GM19438 (cell line): ENCODE data around the gene MAP7.
"Not testable (repeated sequence)": the region's sequence is repeated elsewhere in the genome, so short reads cannot be mapped to it uniquely, and the experiment has no call there.

ENCODE experiments used
- ATAC-seq: cut with Tn5 transposase; IDR thresholded peaks from one replicate; pipeline ENCODE4 v1.9.1; 2021; ENCODE audit warnings: low read depth; ENCODE audit not compliant: unreplicated experiment

MAP7 gene

DNA sequence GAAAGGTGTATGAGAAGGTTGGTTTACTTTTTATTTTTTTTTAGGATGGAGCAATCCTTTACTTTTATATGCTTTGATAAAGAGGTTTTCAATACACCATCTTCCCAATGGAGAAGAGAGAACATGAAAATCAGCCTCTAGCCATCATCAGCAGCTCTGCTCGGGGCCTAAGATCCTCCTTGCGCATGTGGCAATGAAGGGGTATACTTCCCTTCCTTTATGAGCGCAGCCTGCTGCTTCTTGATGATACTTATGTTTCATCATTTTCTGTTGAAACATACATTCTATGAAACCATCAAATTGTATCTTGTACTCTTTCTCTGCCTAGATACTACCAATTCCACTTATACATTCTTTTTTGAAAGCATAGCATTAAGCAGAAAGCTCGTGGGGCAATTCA is 74.5 kb downstream of the MAP7 start:
- no peak for ATAC-seq

DNA sequence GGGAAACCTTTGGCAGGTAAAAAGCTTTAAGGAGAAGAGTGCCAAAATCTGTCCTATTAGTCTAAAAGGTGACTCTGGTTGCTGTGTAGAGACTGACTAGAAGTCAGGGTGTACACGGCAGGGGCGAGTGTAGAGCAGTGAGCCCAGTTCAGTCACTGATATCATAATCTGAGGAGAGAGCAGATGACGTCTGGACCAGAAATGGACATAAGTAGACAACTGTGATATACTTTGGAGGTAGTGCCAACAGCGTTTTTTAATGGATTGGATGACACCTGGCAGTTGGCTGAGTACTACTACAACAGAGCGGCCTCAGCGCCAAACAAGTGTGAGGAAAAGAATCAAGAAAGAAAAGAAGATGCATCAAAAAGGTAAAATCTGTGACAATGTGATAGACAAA is 76.0 kb downstream of the MAP7 start:
- ATAC-seq, result no peak

DNA sequence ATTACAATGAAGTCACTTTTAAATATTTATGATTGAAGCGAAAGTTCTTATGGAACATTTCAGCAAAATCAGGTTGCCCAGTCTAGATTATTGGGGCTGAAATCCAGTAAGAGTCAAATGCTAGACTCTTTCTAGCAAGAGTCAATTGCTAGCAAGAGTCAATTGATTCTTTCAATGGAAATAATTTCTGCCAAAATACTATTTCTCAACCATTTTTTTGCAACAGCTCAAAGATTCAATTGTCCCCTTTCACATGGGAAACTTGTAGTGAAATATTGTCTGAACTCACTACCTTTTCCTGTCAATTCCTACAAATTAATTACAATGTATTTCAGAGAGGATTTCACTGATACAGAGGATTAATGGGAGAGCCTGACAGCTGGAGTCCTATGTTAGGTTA is 78.3 kb downstream of the MAP7 start:
- no peak for ATAC-seq

DNA sequence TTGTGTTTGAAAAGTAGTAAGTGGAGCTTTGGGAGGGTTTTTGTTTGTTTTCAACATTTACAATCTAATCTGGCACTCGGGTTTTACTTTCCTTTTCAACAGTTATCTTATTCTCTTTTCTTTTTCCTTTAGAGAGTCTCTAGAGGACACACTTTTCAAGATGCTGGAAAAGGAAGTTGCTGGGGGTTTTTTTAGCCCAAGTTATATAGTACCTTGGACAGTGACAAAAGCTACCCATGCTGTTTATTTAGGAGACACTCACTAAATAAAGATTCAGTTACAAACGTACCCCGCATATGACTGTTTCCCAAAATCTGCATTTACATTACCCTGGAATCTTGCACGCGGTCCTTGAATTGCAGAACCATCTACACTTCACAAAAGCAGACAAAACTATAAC is 78.8 kb downstream of the MAP7 start:
- ATAC-seq, result no peak

DNA sequence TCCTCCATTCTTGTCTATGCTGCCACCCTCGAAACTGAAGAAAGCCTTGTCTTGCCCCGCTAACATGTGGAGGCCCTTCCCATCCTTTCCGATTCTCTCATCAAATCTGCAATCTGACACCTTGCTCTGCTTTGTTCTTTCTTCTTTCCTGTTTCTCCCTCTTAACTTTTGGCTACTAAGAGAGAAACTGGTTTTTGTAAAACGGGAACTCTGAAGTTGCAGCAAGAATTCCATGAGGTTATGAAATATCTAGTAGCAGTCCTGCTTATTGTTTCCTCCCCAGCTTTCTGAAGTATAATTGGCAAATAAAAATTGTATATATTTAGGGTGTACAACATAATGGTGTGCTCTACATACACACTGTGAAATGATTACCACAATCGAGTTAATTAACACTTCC is 80.2 kb downstream of the MAP7 start:
- ATAC-seq, result no peak

DNA sequence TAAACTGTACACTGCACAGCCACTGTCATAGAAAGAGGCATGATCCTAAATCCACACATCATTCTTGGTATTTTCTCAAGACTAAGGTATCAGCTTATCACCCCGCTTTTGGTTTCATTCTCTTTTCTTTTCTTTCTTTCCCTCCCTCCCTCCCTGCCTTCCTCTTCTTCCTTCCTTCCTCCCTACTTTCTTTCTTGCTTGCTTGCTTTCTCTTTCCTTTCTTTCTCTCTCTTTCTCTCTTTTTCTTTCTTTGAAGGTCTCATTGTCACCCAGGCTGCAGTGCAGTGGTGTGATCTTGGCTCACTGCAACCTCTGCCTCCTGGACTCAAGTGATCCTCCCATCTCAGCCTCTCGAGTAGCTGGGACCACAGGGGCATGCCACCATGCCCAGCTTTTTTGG is 81.1 kb downstream of the MAP7 start:
- ATAC-seq, result no peak

DNA sequence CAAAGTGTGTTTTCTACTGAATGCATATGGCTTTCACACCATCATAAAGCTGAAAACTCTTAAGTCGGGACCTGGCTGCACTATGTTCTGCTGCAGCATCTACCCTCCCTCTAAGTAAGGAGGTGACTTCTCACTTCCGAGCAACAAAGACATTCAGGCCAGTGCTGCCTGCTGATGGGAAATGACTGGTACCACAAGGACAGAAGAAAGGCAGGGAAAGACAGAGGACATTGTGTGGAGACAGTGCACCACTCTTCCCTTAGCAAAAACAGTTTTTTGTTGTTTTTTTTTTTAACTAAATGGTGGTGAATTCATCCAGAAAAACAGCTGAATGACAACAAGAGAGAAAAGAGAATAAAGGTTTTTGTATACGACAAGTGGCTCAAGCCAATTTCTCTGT is 81.5 kb downstream of the MAP7 start:
- no peak for ATAC-seq

DNA sequence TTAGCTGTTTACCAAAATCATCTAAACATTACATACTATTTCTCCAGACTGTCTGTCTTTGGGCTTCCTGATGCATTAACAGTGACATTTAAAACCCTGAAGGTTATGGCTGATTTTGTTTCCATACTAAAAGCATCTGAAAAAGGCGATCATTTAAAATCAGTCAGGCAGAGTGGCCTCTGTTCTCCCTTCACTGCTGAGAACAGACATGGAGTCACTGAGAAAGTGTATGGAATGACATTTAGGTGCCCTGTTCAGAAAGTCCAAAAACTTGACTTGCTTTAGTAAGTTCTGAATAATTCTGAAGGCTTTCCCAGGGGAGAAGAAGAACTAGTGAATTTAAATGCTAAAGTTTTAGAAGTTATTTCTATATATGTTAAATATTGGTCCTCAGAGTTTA is 83.0 kb downstream of the MAP7 start:
- ATAC-seq, result no peak

DNA sequence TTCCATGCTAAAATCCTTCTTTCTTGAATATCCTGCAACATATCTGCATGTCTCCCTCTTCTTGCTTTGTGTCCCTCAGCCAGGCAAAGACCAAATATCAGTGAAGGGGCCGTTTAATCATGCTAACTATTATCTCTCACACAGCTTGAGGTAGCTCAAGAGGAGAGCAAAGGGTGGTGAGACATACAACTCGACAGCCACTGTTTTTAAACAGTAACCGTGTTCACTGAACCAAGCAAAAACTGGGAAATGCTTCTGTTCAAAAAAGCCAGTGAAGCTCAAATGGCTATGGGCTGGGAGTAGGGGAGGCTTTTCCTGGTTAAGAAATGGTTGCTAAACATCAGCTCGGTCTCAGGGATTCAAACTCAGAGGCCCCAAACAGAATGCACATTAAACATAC is 83.4 kb downstream of the MAP7 start:
- no peak for ATAC-seq

DNA sequence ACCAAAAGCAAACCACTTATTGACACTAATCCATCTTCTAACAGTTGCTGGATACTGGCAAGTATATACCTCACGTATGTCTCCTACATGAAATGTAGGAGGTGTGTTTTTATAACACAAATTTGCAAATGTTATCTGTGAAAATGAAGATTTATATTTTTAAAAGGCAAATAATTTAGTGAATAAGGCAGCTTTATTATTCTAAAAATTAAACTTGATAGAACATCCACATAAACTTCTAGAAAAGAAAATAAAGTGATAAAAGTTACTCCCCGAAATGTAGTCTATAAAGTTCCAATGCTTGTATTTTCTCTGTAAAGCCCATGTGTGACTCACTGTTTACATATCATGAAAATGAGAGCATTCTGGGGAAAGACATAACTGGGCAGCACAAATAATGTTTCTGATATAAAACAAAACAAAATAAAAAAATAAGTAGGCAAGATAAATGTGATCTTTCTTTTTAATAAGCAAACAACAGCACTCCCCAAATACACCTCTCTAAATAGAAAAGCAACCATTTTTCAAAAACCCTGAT is 84.4 kb downstream of the MAP7 start:
- no peak for ATAC-seq

DNA sequence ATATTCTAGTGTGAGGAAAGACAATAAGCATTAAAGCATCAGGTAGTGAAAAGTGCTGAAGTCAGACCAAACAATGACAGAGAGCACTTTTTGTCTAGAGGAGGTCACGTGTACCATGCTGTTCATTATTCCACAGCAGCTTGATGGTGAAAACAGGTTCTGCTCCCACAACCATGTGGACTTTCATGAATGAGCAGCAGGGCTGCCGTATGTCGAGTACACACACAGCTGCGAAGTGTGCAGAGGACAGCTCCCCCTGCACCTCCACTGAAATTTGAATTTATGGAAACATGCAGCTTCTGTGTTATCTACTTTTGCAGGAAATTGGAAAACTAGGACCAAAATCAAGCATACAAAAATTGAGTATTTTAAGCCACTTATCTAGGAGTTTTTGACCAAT is 85.3 kb downstream of the MAP7 start:
- ATAC-seq, result no peak

DNA sequence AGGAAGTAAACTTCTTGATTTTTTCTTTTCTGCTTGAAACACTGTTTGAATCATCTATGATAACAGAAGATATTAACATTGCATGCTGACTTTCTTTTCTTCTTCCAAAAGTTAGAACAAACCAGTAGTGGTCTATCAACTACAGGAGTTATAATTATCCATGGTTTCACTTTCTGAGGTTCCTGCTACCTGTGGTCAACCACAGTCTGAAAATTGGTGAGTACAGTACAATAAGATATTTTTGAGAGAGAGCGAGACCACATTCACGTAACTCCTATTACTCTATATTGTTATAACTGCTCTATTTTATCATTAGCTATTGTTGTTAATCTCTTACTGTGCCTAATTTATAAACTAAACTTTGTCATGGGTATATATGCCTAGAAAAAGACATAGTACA is 86.1 kb downstream of the MAP7 start:
- ATAC-seq, result no peak

DNA sequence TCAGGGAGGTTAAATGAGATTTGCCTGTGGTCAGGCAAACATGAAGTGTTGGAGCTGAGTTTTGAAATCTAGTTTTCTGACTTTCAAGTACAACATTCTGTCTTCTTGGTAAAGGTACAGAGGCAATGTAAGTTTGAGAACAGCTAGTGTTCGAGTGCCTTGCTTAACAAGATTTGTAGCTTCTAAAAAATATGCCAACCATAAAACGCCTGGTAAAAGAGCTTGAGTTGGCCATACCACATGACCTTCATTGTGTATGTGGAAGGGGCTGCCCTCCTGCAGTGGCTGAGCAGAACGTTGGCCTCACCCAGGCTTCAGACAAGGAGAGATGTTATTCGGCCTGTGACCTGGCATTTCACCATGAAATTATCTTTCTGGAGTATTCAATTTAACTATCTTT is 86.5 kb downstream of the MAP7 start:
- no peak for ATAC-seq

DNA sequence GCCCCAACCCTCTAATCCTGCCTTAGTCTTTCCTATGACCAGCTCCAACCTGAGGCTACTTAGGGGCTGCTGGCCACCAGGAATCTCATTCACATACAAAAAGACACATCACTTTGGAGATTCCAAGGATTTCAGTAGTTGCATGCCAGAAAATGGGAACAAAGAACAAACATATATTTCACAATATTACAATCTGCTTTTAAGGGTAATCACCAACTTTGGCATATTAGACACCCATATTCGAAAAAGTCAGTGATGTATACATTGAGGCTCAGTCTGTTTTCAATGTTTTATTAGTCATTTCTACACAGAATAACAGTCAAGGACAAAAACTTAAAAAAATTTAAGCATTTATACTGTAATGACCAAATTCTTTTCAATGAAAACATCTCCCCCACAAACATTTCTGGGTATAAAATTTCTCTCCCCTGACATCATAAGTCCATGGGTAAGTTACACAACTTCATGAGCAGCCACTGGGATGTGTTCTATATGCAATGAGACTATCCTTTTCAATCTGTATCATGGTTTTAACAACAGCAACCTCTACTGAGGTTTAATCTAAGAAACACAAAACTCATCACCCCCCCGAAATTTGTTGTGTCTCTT is 103.5 kb downstream of the MAP7 start:
- no peak for ATAC-seq

DNA sequence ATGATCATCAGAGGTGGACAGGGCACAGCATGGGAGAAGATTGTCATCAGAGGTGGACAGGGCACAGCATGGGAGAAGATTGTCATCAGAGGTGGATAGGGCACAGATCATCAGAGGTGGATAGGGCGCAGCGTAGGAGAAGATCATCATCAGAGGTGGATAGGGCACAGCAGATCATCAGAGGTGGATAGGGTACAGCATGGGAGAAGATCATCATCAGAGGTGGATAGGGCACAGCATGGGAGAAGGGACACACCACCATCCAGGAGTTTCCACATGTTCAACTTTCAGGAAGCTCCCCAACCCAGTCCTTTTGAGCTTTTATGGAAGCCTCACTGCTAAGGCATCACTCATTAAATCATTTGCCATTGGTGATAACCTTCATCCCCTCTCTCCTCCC is 104.1 kb downstream of the MAP7 start:
- no peak for ATAC-seq

DNA sequence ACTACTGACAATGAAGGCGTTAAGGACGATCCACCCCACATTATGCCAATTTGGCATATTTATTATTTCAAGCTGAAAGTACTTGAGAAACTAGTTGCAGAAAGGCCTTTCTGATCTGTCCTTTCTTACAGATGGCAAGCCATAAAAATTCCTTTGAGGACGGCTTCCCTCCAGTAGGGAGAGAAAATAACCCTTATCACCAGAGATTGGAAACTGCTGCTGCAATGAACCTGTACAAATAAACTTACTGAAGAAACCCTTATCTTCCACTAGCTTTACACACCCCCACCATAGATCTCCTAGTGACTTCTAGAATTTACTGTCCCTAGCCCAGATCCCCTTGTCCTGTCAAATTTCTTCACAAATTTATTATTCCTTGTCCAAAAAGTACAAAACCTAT is 105.2 kb downstream of the MAP7 start:
- no peak for ATAC-seq

DNA sequence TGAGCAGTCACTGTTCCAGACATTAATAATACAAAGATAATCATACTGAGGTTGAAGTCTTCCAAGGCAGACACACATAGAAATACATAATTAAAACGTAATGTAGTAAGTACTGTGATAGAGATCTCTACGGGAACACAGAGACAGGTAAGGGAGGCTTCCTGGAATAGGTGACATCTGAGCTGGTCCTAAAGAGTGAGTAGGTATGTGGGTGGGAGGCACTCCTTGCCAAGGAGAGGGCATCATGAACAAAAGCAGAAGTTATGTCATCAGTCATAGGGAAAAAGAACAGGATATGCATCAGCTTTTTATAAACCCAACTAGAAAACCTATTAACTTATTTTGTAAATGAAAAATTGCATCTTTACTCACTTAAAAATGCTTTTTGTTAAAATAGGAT is 110.0 kb downstream of the MAP7 start:
- ATAC-seq, result no peak

DNA sequence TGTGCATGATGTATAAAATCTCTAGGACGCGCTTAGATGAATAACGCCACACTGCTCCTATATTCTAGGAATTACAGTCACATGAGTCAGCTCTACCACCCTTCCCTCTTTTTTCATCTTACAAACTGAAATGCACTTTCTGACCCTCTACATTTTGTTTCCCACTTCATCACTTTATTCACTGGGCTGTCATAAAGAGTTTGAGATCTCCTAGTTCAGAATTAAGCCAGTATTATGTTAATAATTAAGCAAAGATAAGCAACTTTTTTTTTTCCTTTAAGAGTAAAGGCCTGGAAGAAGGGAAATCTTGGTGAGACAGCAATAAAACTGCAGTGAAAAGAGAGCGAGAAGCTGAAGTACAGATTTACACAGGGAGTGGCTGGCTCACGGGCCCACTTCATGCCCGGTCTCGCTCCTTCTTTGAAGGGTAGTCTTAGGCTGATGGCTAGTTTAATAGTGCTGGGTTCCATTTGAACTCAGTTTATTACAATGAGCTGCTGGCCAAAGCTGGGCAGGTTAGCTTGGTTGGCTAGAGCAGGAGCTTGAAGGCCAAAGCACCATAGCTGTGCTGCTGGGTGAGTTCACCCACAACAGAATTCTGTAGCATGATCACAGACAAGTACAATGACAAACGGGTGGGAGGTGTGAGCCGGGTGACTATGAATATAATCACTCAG is 110.6 kb downstream of the MAP7 start:
- ATAC-seq, result no peak

DNA sequence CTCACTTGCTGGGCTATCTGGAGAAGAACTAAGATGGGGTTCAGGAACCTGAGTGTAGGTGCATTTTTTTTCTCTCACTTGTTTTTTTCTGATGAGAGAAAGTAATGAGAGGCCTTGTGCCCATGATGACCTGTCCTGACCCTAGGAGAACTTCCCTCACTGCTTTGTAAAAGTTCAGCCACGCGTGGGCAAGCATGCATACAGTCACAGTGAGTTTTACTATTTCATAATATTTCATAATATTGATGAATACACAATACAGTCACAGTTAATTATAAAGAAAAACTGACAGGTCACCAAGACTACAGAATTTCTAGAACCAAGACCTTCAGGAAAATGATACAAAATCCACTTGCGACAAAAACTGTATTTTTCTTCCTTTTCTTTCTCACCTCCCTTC is 111.8 kb downstream of the MAP7 start:
- ATAC-seq, result no peak

DNA sequence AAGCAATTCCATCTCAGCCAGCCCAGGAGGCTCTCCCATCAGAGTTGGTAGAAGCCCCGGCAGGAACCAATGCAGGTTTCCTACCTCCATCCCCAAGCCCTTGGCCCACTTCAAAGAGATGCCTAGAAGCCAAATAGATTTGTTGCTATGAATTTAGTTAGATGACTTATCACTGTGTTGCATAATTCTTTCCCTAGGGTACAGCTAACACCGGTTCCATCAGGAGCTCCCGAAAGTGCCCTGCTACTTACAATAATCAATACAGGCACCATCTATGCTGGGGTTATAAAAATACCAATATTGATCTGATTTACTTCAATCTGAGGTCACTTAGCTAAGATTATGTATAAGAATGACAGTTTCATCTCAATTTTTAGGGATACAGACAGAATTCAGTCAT is 113.0 kb downstream of the MAP7 start:
- ATAC-seq, result no peak

DNA sequence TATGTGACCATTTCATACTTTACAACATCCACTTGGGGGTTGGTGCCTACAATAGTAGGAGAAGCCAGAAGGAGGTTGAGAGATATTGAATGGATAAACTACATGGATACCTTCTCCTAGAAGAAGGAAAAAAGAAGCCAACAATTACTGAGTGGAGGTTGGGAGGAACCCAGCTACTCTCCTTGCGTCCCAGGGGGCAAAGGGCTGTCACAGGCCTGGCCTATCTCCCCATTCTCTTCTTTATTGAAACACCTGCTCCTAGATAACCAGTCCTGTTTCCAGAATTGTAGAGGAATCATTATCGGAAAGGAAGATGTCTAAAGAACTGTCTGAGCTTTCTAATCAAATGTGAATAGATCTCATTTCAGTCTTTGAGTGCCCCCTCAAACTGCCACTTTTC is 115.1 kb downstream of the MAP7 start:
- no peak for ATAC-seq

DNA sequence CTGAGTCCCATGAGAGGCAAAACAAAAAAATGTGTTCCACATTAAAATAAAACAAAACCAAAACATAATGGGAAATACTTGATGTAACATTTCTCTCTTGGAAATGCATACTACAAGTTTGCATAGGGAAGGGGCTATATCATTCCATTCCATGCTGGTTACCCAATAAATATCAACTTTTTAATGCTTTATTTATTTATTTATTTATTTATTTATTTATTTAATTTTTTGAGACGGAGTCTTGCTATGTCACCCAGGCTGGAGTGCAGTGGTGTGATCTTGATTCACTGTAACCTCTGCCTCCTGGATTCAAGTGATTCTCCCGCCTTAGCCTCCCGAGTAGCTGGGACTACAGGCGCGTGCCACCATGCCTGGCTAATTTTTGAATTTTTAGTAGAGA is 118.9 kb downstream of the MAP7 start:
- ATAC-seq, result not testable (repeated sequence)
